ENCODE data around the gene PLD4. TPM values are rescaled to one million over a fixed set of nuclear protein-coding genes. Genes with fewer than 3 reads are reported as not detected.
A peak's percentile ranks its signal among the peaks of the same experiment; 100 is the strongest.

The PLD4 gene
- total and polyA plus RNA-seq, 2 of the 8 experiments (the other 6 are each of a cell fraction or from before 2014, with no cell fraction given) = 0.05 TPM; not detected in 1

GRCh38 chr14:104953896-104954656 is 29.4 kb downstream of the PLD4 start:
- no peak for DNase-seq (ENCODE audit: low read depth in 1 of 2, low spot score in 2 of 2)
- no peak overlapping the region for H2BK12ac ChIP-seq (ENCODE audit: low read depth, low read length)
- TF ChIP-seq JUN (IDR thresholded peaks at IDR 0.05; ENCODE audit: low read depth, low read length) (no peak), SP2 (IDR thresholded peaks at IDR 0.05; ENCODE audit: low read length) (no peak), KDM1A (IDR thresholded peaks at IDR 0.05; ENCODE audit: borderline replicate concordance, low read length) (no peak), CHD2 (IDR thresholded peaks at IDR 0.05; ENCODE audit: low read length) (no peak), SP4 (IDR thresholded peaks at IDR 0.05; ENCODE audit: low read length) (no peak), EP300 (IDR thresholded peaks at IDR 0.05; ENCODE audit: borderline replicate concordance in 1 of 2, low read depth in 2 of 2, low read length in 2 of 2) (no peak), RXRA (IDR thresholded peaks at IDR 0.05; ENCODE audit: insufficient read depth, low read depth, low read length) (no peak), MAFK (IDR thresholded peaks at IDR 0.05; ENCODE audit: low read depth, low read length) (no peak), SRF (IDR thresholded peaks at IDR 0.05; ENCODE audit: low read depth, low read length) (no peak), TCF12 (IDR thresholded peaks at IDR 0.05; ENCODE audit: low read depth, low read length) (no peak), FOSL1 (IDR thresholded peaks at IDR 0.05; ENCODE audit: insufficient read depth, low read depth, low read length) (no peak), TAF7 (optimal IDR thresholded peaks at IDR 0.05; ENCODE audit: borderline replicate concordance, low read depth, low read length) (no peak), KDM4A (IDR thresholded peaks at IDR 0.05; ENCODE audit: low read depth, low read length, severe bottlenecking) (no peak)

More at GRCh38 chr14:104953896-104954656, 29.4 kb downstream of the PLD4 start:
- H3K4me2 ChIP-seq (ENCODE audit: insufficient read depth in 1 of 2, low read depth in 2 of 2, low read length in 2 of 2) = no peak overlapping the region
- H3K4me3 ChIP-seq (ENCODE audit: extremely low read depth in 1 of 4, insufficient read depth in 2 of 4, low read depth in 3 of 4, low read length in 4 of 4) = no peak overlapping the region
- H3K27me3 ChIP-seq (replicated peaks in 1 of 4; ENCODE audit: control insufficient read depth in 3 of 4, extremely low read depth in 1 of 4, insufficient read depth in 3 of 4, low read length in 3 of 4) = no peaks in the 10 kb centered on the region
- H4K8ac ChIP-seq (ENCODE audit: extremely low read depth, insufficient read depth, low read length) = peak overlapping the region; percentile 5; the same call in 1 of the 2 replicates
- H4K5ac ChIP-seq (ENCODE audit: insufficient read length, low read depth, low read length) = no peak overlapping the region
- no peaks in the 10 kb centered on the region for H3K23me2 ChIP-seq (ENCODE audit: low read depth, low read length)
- no peak overlapping the region for H2BK5ac ChIP-seq (ENCODE audit: low read depth, low read length)
- no peak overlapping the region for H2AFZ ChIP-seq (ENCODE audit: low read length)
- H3K4me1 ChIP-seq (replicated peaks in 1 of 4; ENCODE audit: control insufficient read depth in 3 of 4, insufficient read depth in 4 of 4, low read length in 3 of 4) = no peaks in the 10 kb centered on the region
- no peaks in the 10 kb centered on the region for H3K79me1 ChIP-seq (ENCODE audit: low read depth, low read length)
- no peaks in the 10 kb centered on the region for H3K36me3 ChIP-seq (ENCODE audit: control insufficient read depth in 2 of 4, insufficient read depth in 4 of 4, low read length in 3 of 4)
- no peak overlapping the region for H2BK15ac ChIP-seq (ENCODE audit: low read length)
- H3K18ac ChIP-seq (ENCODE audit: extremely low read depth, low read length) = no peak overlapping the region
- no peak overlapping the region for H2BK120ac ChIP-seq (replicated peaks; ENCODE audit: low read depth, low read length)
- WGBS, 2 experiments (ENCODE audit: extremely low coverage in 1 of 2, insufficient coverage in 1 of 2, insufficient read length in 1 of 2, insufficient replicate concordance in 2 of 2, low coverage in 1 of 2, low lambda C conversion rate in 2 of 2, missing lambda C conversion rate in 1 of 2) = 86% methylated on average over 25 of the region's 26 CpGs; no CpG with 5 or more reads in 1 of the 2 experiments
- no peak overlapping the region for H3K27ac ChIP-seq (ENCODE audit: low read depth, low read length)
- no peak for FAIRE-seq
- no peak overlapping the region for H2BK20ac ChIP-seq (ENCODE audit: low read length)
- no peak overlapping the region for H3K56ac ChIP-seq (replicated peaks; ENCODE audit: insufficient read length, low read depth, low read length)
- no peak overlapping the region for H3K4ac ChIP-seq (replicated peaks; ENCODE audit: insufficient read length, low read depth, low read length)
- peaks cover 0 to 26% of the 10 kb centered on the region in 2 experiments; a peak in 1 of 4 replicates for H3K9me3 ChIP-seq (ENCODE audit: insufficient read depth in 2 of 2, low read depth in 1 of 2, low read length in 1 of 2)
- H2AK5ac ChIP-seq (ENCODE audit: low read depth, low read length) = no peak overlapping the region
- H4K20me1 ChIP-seq (replicated peaks in 1 of 2; ENCODE audit: control insufficient read depth in 1 of 2, insufficient read depth in 2 of 2, low read length in 2 of 2) = no peaks in the 10 kb centered on the region
- ChIA-PET CTCF (ENCODE audit: partially characterized antibody) (interaction anchor here (1.3 to 1.5 kb wide), 3 partner anchors 11 to 92 kb away, joined by 3 to 7 read pairs (median 6); no protein-coding TSS in a partner anchor), POLR2A (ENCODE audit: partially characterized antibody) (interaction anchor here (1.3 kb wide), 1 partner anchor 61 kb away, joined by 3 read pairs; no protein-coding TSS in a partner anchor)
- no peak overlapping the region for H3K14ac ChIP-seq (ENCODE audit: insufficient read length)
- no peak overlapping the region for H3K23ac ChIP-seq (ENCODE audit: insufficient read length)
- H3K79me2 ChIP-seq (ENCODE audit: control insufficient read depth in 1 of 2, insufficient read depth in 2 of 2, low read length in 2 of 2) = no peaks in the 10 kb centered on the region
- H4K91ac ChIP-seq (replicated peaks; ENCODE audit: insufficient read length, low read length) = no peak overlapping the region
- no peak overlapping the region for H3K9ac ChIP-seq (replicated peaks in 1 of 4; ENCODE audit: extremely low read depth in 1 of 4, low read depth in 3 of 4, low read length in 3 of 4)

Data from H1 (cell line).